ENCODE results near the gene KCNN4.

DNA sequence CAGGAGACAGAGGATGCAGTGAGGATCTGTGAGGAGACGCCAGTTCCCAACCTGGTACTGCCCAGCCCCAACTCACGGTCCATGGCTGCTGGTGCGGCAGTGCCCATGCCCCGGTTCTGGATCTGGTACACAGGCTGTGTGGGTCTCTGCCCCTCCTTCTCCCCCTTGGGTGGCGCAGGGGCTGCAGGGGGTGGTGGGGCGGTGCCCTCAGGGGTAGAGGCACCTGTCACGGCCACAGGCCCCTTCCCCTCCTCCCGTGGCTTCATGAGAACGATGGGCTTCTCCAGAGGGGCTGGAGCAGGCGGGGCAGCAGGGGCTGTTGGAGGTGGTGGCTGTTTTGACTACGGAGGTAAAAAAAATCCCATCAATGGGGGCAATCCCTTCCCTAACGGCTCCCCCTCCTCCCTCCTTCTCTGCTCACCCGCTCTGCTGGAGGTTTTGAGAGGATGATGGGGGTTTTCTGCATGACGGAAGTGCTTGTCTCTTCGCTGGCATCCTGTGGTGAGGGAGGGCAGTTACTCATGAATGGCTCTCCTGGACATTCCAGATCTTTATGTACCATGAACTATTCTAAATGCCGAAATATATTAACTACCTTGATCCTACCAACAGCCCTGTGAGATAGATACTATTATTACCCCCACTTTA lies 33.1 kb downstream of the KCNN4 start:
- TF ChIP-seq CTCF (IDR thresholded peaks at IDR 0.05 in 4 of 5, conservative IDR thresholded peaks at IDR 0.05 in 1 of 5) (no peak), POLR2A (IDR thresholded peaks at IDR 0.05) (no peak)

All from gastrocnemius medialis (tissue), 4 donors.